ENCODE data around the gene CCDC27.

Gene CCDC27

GRCh38 chr1:3774276-3774945 lies 22.2 kb downstream of the CCDC27 start:
- H3K4me3 ChIP-seq (replicated peaks; ENCODE audit: insufficient read depth, low read length), result no peak overlapping the region
- H3K27ac ChIP-seq (replicated peaks), result no peak overlapping the region
- H3K27me3 ChIP-seq (ENCODE audit: insufficient read depth, poor library complexity, severe bottlenecking), result peaks cover 6% of the 10 kb centered on the region
- TF ChIP-seq POLR2AphosphoS5 (IDR thresholded peaks at IDR 0.05; ENCODE audit: low read depth), result no peak
- no peak for TF ChIP-seq GABPA (IDR thresholded peaks at IDR 0.05; ENCODE audit: low read depth)
- TF ChIP-seq CTCF (IDR thresholded peaks at IDR 0.05; ENCODE audit: insufficient read depth, low read length), result no peak
- no peak for TF ChIP-seq REST (IDR thresholded peaks at IDR 0.05; ENCODE audit: insufficient replicate concordance, low read depth)
- no peak for TF ChIP-seq SPI1 (IDR thresholded peaks at IDR 0.05; ENCODE audit: borderline replicate concordance, low read depth)
- no peak for DNase-seq (ENCODE audit: low read depth in 1 of 2, low spot score in 1 of 2)

- no peak for TF ChIP-seq POLR2AphosphoS5 (IDR thresholded peaks at IDR 0.05; ENCODE audit: low read depth)
- no peak for TF ChIP-seq GABPA (IDR thresholded peaks at IDR 0.05; ENCODE audit: low read depth)
- TF ChIP-seq SPI1 (IDR thresholded peaks at IDR 0.05; ENCODE audit: borderline replicate concordance, low read depth), result no peak
- TF ChIP-seq CTCF (IDR thresholded peaks at IDR 0.05; ENCODE audit: insufficient read depth, low read length), result no peak
- no peak for TF ChIP-seq REST (IDR thresholded peaks at IDR 0.05; ENCODE audit: insufficient replicate concordance, low read depth)
- no peak for DNase-seq (ENCODE audit: low read depth in 1 of 2, low spot score in 1 of 2)
- H3K4me3 ChIP-seq (replicated peaks; ENCODE audit: insufficient read depth, low read length), result no peak overlapping the region
Observed at GRCh38 chr1:3774946-3775489, 22.8 kb downstream of the CCDC27 start.

GRCh38 chr1:3775490-3776230 lies 23.4 kb downstream of the CCDC27 start:
- H3K27ac ChIP-seq (replicated peaks), result no peak overlapping the region
- no peak overlapping the region for H3K4me3 ChIP-seq (replicated peaks; ENCODE audit: insufficient read depth, low read length)

More at GRCh38 chr1:3774946-3775489, 22.8 kb downstream of the CCDC27 start:
- Histone ChIP-seq H3K27me3 (ENCODE audit: insufficient read depth, poor library complexity, severe bottlenecking) (peaks cover 6% of the 10 kb centered on the region), H3K27ac (replicated peaks) (no peak overlapping the region)

More at GRCh38 chr1:3775490-3776230, 23.4 kb downstream of the CCDC27 start:
- TF ChIP-seq CTCF (IDR thresholded peaks at IDR 0.05; ENCODE audit: insufficient read depth, low read length), result peak; percentile 37
- TF ChIP-seq REST (IDR thresholded peaks at IDR 0.05; ENCODE audit: insufficient replicate concordance, low read depth), result no peak
- peak; percentile 69 to 71 for DNase-seq (ENCODE audit: low read depth in 1 of 2, low spot score in 1 of 2)
- peaks cover 6% of the 10 kb centered on the region for H3K27me3 ChIP-seq (ENCODE audit: insufficient read depth, poor library complexity, severe bottlenecking)

Measured in HL-60 (cell line).